ENCODE results near the gene ADD3. TPM values are rescaled to one million over a fixed set of nuclear protein-coding genes. Genes with fewer than 3 reads are reported as not detected.
"Not testable (repeated sequence)": the region's sequence is repeated elsewhere in the genome, so short reads cannot be mapped to it uniquely, and the experiment has no call there.

ADD3 gene
- total RNA-seq, 1 donor from 2014 or later, result 78.7 TPM

DNA sequence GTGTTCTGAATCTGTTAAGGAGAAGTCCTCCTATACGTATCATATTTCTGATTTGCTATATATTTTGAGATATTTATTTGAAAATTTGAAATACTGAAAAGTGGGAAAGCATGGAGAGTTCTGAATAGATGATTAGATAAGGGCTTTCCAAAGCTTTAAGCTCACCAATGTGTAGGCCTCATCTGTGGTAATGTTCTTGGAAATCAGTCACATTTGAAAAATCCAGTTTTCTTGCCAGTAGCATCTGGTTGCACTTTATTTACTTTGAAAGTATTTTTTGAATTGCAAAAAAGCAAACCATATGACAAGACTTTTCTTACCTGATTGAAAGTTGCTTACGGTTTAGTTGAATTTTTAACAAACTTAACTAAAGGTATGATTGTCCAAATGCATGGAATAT lies 21.7 kb downstream of the ADD3 start:
- FAIRE-seq (peak; percentile 8), DNase-seq (ENCODE audit: low spot score in 2 of 2) (no peak)

DNA sequence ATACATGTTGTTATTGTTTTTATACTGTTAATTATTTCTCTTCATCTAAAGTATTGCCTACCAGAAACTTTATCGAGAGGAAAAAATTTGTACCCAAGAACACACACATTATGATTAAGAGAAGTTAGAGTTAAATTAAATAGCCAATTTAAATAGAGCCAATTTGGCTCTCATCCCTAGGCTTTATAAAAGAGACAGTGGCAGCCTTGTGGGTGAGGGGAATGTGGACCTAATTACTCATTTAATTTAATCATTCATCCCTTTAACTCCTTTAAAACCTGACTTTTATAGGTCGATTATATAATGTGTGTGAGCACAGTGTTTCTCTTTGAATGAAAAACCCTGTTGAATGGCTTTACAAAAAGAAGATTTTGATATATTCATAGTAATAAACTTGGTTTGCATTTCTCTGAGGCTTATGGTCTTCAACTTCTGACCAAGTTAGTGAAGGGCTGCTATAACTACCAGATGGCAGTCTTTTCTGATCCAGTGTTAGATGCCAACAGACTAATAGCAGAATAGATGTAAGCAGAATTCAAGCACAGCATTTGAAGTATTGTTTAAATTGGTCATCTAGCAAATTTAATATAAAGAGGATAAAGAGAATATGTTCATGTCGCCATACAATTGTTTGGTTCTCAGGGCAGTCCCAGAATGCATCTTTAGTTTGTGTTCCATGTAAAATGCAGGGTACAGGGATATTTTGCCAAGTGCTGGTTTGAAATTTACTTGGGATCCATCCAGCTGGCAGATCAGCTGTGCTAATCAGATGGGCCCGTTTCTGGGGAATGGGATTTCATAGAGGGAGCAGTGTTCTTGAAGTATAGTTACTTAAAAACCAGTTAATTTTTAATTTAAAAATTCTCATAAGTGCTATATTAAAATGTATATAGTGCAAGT lies 25.3 kb downstream of the ADD3 start:
- DNase-seq (ENCODE audit: low spot score in 2 of 2), result no peak

DNA sequence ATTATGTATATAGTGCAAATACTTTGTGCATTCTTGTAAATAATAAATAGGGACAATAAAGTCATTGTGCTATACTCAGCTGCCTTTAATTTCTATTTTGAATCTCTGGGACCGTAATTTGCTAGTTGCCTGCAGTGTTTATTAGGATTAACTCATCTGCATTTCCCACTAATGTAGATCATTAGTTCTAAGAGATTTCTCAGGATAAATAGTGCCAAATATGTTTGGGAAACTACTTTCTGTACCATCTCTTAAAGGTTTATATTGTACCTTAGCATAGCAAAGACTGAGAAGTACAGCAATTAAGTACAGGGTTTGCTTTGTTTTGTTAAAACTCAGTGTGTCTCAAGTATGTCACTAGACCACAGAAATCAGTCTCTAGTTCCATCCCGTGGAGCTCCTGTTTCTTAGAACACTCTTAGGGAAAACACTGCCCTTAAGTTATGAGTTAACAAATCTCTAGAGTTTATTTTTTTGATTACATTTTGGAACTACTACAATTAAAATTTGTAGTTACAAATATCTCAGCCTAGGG lies 26.0 kb downstream of the ADD3 start:
- DNase-seq (ENCODE audit: low spot score in 2 of 2) (no peak), FAIRE-seq (no peak)

More for the DNA sequence above, 25.3 kb downstream of the ADD3 start:
- FAIRE-seq, result no peak

DNA sequence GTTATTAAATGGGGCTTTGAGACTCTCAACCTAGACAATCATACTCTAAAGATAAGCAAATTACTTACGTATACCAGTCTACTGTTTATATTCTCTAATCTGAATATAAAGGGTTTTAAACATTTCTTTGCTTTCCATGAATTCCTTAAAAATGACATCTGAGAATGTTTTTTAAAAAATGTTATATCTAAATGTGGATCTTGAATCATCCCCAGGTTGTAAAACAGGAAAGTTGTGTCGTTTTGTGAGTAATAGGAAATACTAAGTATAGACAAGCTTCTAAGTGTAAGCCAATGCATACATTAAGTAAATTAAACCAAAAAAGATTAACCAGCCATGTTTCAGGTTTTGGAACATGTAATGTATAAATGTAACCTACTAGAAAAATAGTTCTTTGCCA lies 26.8 kb downstream of the ADD3 start:
- FAIRE-seq, result no peak

GRCh38 chr10:110035070-110035921 lies 27.5 kb downstream of the ADD3 start:
- DNase-seq (ENCODE audit: low spot score in 2 of 2) (no peak), FAIRE-seq (no peak)

More for the DNA sequence above, 26.8 kb downstream of the ADD3 start:
- no peak for DNase-seq (ENCODE audit: low spot score in 2 of 2)

- DNase-seq (ENCODE audit: low spot score in 2 of 2) (no peak), FAIRE-seq (no peak)
These were observed 28.9 kb downstream of the ADD3 start for GRCh38 chr10:110036640-110037039.

DNA sequence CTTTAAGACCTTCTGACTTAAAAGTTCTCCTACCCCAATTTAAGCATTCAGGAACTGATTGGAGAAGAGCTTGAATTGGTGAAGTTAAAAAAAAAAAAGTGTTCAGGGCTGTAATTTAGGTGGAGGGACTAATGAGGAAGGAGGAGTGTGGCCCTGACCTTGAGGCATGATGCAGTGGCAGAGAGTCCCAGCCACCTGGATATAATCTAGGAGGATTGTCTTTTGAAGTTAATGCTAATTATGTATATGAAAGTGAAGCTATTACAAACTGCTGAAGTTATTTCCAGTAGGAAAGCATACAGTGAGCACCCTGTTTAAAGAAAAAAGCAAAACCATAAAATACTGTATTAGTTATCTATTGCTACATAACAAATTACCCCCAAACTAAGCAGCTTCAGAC lies 31.5 kb downstream of the ADD3 start:
- no peak for FAIRE-seq
- no peak for DNase-seq (ENCODE audit: low spot score in 2 of 2)

DNA sequence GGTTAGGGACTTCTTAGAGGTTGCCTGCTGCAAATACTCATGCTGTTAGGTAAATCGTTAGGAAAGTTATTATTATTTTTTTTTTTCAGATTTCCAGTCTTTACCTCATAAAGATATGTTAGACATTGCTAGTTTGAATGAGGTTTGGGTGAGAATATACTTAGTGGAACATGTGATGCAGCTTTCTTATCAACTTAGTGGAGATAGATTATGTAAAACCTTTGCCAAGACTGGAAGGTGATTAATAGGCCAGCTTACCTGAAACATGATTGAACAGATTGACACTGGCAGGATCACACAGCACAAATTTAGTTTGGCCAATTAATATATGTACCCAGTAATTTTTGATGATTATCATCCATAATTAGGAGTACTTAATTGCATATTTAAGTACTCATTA lies 32.3 kb downstream of the ADD3 start:
- DNase-seq (ENCODE audit: low spot score in 2 of 2) (no peak), FAIRE-seq (no peak)

DNA sequence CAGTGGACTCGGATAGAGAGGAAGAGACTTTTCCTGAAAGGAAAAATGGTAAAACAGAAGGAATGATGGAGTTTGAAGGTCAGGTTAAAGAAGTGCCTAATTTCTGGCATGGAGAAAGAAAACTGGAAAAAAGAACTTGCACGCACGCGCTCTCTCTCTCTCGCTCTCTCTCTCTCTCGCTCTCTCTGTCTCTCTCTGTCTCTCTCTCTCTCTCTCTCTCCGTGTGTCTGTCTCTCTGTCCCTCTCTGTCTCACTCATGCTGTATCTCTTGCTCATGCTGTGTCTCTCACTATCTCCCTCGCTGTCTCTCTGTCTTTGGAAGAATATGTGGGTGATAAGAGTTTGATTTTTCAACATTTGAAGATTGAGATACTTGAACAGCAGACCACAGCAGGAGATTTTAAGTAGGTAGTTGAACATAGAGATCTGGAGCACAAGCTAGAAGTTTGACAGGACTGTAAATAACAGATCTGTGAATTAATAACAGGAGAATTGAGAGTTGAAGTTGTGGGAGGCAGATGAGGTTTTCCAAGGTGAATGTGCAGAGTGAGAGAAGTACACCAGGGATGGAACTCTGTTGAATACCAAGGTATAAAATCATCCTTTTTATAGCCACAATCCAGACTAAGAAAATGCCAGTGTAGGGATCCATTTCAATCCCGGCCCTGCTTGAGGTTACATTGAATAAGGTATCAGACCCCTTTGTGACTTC lies 33.1 kb downstream of the ADD3 start:
- no peak for FAIRE-seq
- no peak for DNase-seq (ENCODE audit: low spot score in 2 of 2)

DNA sequence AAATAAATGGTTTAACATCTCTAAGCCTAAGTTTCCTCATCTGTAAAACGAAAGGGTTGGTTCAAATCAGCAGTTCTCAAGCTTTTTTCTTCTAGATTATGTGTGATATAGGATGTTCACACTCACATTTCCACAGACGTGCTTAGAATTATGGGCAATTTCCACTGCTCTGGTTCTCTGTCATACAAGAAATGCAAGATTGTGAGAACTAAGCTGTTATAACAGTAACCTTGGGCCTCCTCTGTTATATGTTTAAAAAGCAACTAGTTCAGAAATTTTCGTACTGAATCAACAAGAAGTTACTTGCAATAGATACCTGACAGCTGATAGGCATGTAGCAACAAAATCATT lies 33.7 kb downstream of the ADD3 start:
- FAIRE-seq (no peak), DNase-seq (ENCODE audit: low spot score in 2 of 2) (no peak)

GRCh38 chr10:110042181-110042580 lies 34.4 kb downstream of the ADD3 start:
- DNase-seq (ENCODE audit: low spot score in 2 of 2), result no peak
- no peak for FAIRE-seq

GRCh38 chr10:110042891-110043290 lies 35.1 kb downstream of the ADD3 start:
- no peak for FAIRE-seq
- no peak for DNase-seq (ENCODE audit: low spot score in 2 of 2)

GRCh38 chr10:110044681-110045080 lies 36.9 kb downstream of the ADD3 start:
- no peak for FAIRE-seq
- no peak for DNase-seq (ENCODE audit: low spot score in 2 of 2)

DNA sequence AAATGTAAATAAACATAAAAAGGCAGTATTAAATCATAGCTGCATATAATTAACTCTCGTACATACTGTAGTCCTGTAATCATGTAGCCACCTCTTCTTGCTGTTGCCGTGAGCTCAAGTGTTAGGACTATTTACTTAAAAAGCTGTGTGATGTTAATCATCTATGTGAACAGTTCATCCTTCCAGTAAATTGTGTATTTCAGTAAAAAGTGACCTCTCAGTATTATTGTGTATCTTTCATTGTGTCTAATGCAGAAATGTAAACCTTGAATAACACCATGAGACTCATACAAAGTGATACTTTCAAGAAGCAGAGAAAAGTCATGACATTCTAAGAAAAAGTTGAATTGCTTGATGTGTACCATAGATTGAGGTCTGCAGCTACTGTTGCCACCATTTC lies 38.0 kb downstream of the ADD3 start:
- DNase-seq (ENCODE audit: low spot score in 2 of 2) (no peak), FAIRE-seq (no peak)

GRCh38 chr10:110048145-110048544 lies 40.4 kb downstream of the ADD3 start:
- DNase-seq (ENCODE audit: low spot score in 2 of 2); FAIRE-seq: not testable (repeated sequence)

DNA sequence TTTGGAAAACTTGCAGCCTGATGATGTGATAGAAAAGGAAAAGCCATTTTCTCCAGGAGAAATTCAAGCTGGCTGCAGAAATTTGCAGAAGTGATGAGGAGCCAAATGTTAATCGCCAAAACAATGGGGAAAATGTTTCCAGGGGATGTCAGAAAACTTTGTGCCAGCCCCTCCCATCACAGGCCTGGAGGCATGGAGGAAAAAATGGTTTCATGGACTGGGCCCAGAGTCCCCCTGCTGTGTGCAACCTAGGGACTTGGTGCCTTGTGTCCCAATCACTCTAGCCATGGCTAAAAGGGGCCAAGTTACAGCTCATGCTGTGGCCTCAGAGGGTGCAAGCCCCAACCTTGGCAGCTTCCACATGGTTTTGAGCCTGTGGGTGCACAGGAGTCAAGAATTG lies 41.0 kb downstream of the ADD3 start:
- FAIRE-seq (no peak), DNase-seq (ENCODE audit: low spot score in 2 of 2) (no peak)

GRCh38 chr10:110049889-110050591 lies 42.3 kb downstream of the ADD3 start:
- FAIRE-seq, result not testable (repeated sequence)

GRCh38 chr10:110051487-110051886 lies 43.7 kb downstream of the ADD3 start:
- DNase-seq (ENCODE audit: low spot score in 2 of 2) (no peak), FAIRE-seq (no peak)

More at GRCh38 chr10:110049889-110050591, 42.3 kb downstream of the ADD3 start:
- DNase-seq (ENCODE audit: low spot score in 2 of 2), result not testable (repeated sequence)

DNA sequence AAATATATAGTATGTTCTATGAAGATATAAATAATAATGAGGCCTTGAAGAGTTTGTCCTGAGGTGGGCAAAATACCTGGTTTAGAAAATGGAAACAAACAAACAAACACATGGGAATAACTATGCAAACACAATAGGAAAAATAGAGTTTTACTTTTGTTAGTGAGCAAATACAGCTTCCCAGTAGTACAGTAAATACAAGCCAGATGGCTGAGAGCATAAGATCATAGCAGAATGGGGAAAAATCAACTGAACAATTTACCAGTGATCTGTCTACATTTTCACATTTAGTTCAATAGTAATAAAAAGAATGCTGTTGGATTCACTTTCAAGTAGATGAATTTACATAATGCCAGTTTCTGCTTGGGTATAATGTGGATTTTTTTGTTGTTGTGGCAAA lies 45.1 kb downstream of the ADD3 start:
- no peak for DNase-seq (ENCODE audit: low spot score in 2 of 2)
- no peak for FAIRE-seq

- FAIRE-seq (no peak), DNase-seq (ENCODE audit: low spot score in 2 of 2) (no peak)
These were observed 49.0 kb downstream of the ADD3 start for GRCh38 chr10:110056822-110057221.

All from frontal cortex (tissue), 4 donors.